SU-DHL-6 (cell line): ENCODE measurements around the gene LCN10.

Experiments
- H2AFZ ChIP-seq: fragments of 200-600 bp; sonication (generic); 2 replicates; pipeline ENCODE4 v1.6.1; 2014; ENCODE audit warnings: low read depth, mild to moderate bottlenecking, moderate library complexity, mixed read lengths, antibody characterized with exemption, low read length; ENCODE audit not compliant: severe bottlenecking
- H3F3A ChIP-seq: fragments of 200-600 bp; shearing (Covaris generic); 2 replicates; pipeline ENCODE4 v1.6.0; 2016; ENCODE audit warnings: antibody characterized with exemption, mild to moderate bottlenecking; ENCODE audit not compliant: insufficient read depth
- H3K27ac ChIP-seq: fragments of 200-600 bp; sonication (generic); 2 replicates; pipeline ENCODE4 v1.5.1; 2016; ENCODE audit warnings: low read depth, mild to moderate bottlenecking, low read length, moderate library complexity, mixed read lengths
- H3K27me3 ChIP-seq: fragments of 200-600 bp; sonication (generic), shearing (Covaris generic); 2 replicates; pipeline ENCODE4 v1.6.0; 2014; ENCODE audit warnings: mild to moderate bottlenecking, low read length
- H3K36me3 ChIP-seq: fragments of 200-600 bp; sonication (generic); 2 replicates; pipeline ENCODE4 v1.6.1; 2014; ENCODE audit warnings: mild to moderate bottlenecking, low read length, mixed read lengths
- H3K4me2 ChIP-seq: fragments of 300-600, 200-600 bp; shearing (Covaris generic), sonication (generic); 2 replicates; pipeline ENCODE4 v1.6.0; 2014; ENCODE audit warnings: low read length, low read depth, mild to moderate bottlenecking; ENCODE audit not compliant: poor library complexity, severe bottlenecking
- H3K4me3 ChIP-seq: fragments of 200-600 bp; sonication (generic); 2 replicates; pipeline ENCODE4 v1.5.1; 2014; ENCODE audit warnings: antibody characterized with exemption, low read length, mild to moderate bottlenecking, mixed read lengths; ENCODE audit not compliant: insufficient read depth, poor library complexity, severe bottlenecking
- H3K79me2 ChIP-seq: fragments of 200-600 bp; sonication (generic); 2 replicates; pipeline ENCODE4 v1.6.1; 2014; ENCODE audit warnings: mild to moderate bottlenecking, low read length, moderate library complexity; ENCODE audit not compliant: insufficient read depth
- H3K9ac ChIP-seq: fragments of 200-600 bp; sonication (generic); 2 replicates; pipeline ENCODE4 v1.7.0; 2014; ENCODE audit warnings: mild to moderate bottlenecking, low read length
- H3K9me2 ChIP-seq: fragments of 200-600 bp; sonication (generic); replicated peaks from 2 replicates; pipeline ENCODE4 v1.6.1; 2014; ENCODE audit warnings: low read length; ENCODE audit not compliant: insufficient read depth
- H3K9me3 ChIP-seq: fragments of 200-600 bp; sonication (generic); 2 replicates; pipeline ENCODE4 v1.6.1; 2014; ENCODE audit warnings: low read length, mixed read lengths; ENCODE audit not compliant: insufficient read depth
- H4K20me1 ChIP-seq: fragments of 200-600 bp; sonication (generic); 2 replicates; pipeline ENCODE4 v1.6.1; 2014; ENCODE audit warnings: low read depth, mild to moderate bottlenecking, antibody characterized with exemption, low read length, moderate library complexity, mixed read lengths
- CTCF ChIP-seq: fragments of 200-600 bp; sonication (generic); IDR thresholded peaks from one replicate; pipeline ENCODE4 v1.5.1; 2017; ENCODE audit warnings: antibody characterized with exemption, mild to moderate bottlenecking, low read length, moderate library complexity; ENCODE audit not compliant: insufficient read depth, poor library complexity, severe bottlenecking
- EZH2phosphoT487 ChIP-seq: fragments of 200-600 bp; sonication (generic), shearing (Covaris generic); conservative IDR thresholded peaks from 2 replicates; pipeline ENCODE4 v1.6.1; 2018; ENCODE audit warnings: mild to moderate bottlenecking, antibody characterized with exemption, low read length, moderate library complexity, mixed read lengths

The LCN10 gene

GRCh38 chr9:136692185-136693134 is 50.3 kb downstream of the LCN10 start:
- no peak overlapping the region for H2AFZ ChIP-seq
- H3K27ac ChIP-seq, result no peak overlapping the region
- no peak overlapping the region for H3K9ac ChIP-seq
- no peaks in the 10 kb centered on the region for H3K9me3 ChIP-seq
- no peak overlapping the region for H3K4me2 ChIP-seq
- no peaks in the 10 kb centered on the region for H3K79me2 ChIP-seq
- H3K36me3 ChIP-seq, result no peaks in the 10 kb centered on the region
- H3K4me3 ChIP-seq, result no peak overlapping the region
- no peaks in the 10 kb centered on the region for H3K9me2 ChIP-seq
- no peaks in the 10 kb centered on the region for H4K20me1 ChIP-seq
- no peaks in the 10 kb centered on the region; the same call in 1 of the 2 replicates for H3F3A ChIP-seq
- H3K27me3 ChIP-seq, result no peaks in the 10 kb centered on the region
- TF ChIP-seq EZH2phosphoT487, result no peak
- TF ChIP-seq CTCF, result no peak

- H3K9me2 ChIP-seq, result no peaks in the 10 kb centered on the region
Observed at GRCh38 chr9:136691316-136692184, 51.2 kb downstream of the LCN10 start.

GRCh38 chr9:136690806-136691261 is 51.9 kb downstream of the LCN10 start:
- Histone ChIP-seq H3K4me2 (no peak overlapping the region), H3K27ac (no peak overlapping the region)

More at GRCh38 chr9:136691316-136692184, 51.2 kb downstream of the LCN10 start:
- Histone ChIP-seq H3K9me3 (no peaks in the 10 kb centered on the region), H3K27ac (no peak overlapping the region), H3F3A (no peaks in the 10 kb centered on the region; the same call in 1 of the 2 replicates), H3K27me3 (no peaks in the 10 kb centered on the region), H4K20me1 (no peaks in the 10 kb centered on the region), H3K36me3 (no peaks in the 10 kb centered on the region), H3K79me2 (no peaks in the 10 kb centered on the region), H2AFZ (no peak overlapping the region), H3K9ac (no peak overlapping the region), H3K4me3 (no peak overlapping the region), H3K4me2 (no peak overlapping the region)
- TF ChIP-seq CTCF (no peak), EZH2phosphoT487 (no peak)

More at GRCh38 chr9:136690806-136691261, 51.9 kb downstream of the LCN10 start:
- TF ChIP-seq EZH2phosphoT487 (no peak), CTCF (no peak)
- H3K9ac ChIP-seq, result no peak overlapping the region
- no peaks in the 10 kb centered on the region for H4K20me1 ChIP-seq
- no peaks in the 10 kb centered on the region for H3K9me2 ChIP-seq
- no peaks in the 10 kb centered on the region for H3K79me2 ChIP-seq
- H3K27me3 ChIP-seq, result no peaks in the 10 kb centered on the region
- no peak overlapping the region for H2AFZ ChIP-seq
- no peak overlapping the region for H3K4me3 ChIP-seq
- H3F3A ChIP-seq, result no peaks in the 10 kb centered on the region; the same call in 1 of the 2 replicates
- no peaks in the 10 kb centered on the region for H3K9me3 ChIP-seq
- H3K36me3 ChIP-seq, result no peaks in the 10 kb centered on the region
